GM23248 (cell line): ENCODE measurements around the gene TMEM255A. TPM values are rescaled to one million over a fixed set of nuclear protein-coding genes. Genes with fewer than 3 reads are reported as not detected.

Experiments used
- DNase-seq: peaks from one replicate; pipeline ENCODE4 v3.0.0-alpha.2; 2015
- H2AFZ ChIP-seq: fragments of 200-600 bp; sonication (generic); 2 replicates; pipeline ENCODE4 v1.6.1; 2016; ENCODE audit warnings: antibody characterized with exemption
- H3F3A ChIP-seq: fragments of 200-600 bp; sonication (generic); 2 replicates; pipeline ENCODE4 v1.6.1; 2016; ENCODE audit warnings: mild to moderate bottlenecking, antibody characterized with exemption, mixed run types; ENCODE audit not compliant: insufficient read depth
- H3K27ac ChIP-seq: fragments of 200-600 bp; sonication (generic); 2 replicates; pipeline ENCODE4 v1.5.1; 2016; ENCODE audit warnings: mild to moderate bottlenecking
- H3K27me3 ChIP-seq: fragments of 200-600 bp; sonication (generic); replicated peaks from 2 replicates; pipeline ENCODE4 v1.6.1; 2016; ENCODE audit warnings: mild to moderate bottlenecking; ENCODE audit not compliant: insufficient read depth
- H3K36me3 ChIP-seq: fragments of 200-600 bp; sonication (generic); 2 replicates; pipeline ENCODE4 v1.6.1; 2016; ENCODE audit warnings: low read depth, mild to moderate bottlenecking
- H3K4me1 ChIP-seq: fragments of 200-600 bp; sonication (generic); 2 replicates; pipeline ENCODE4 v1.6.1; 2016; ENCODE audit warnings: mild to moderate bottlenecking; ENCODE audit not compliant: insufficient read depth
- H3K4me2 ChIP-seq: fragments of 200-600 bp; sonication (generic); one replicate; pipeline ENCODE4 v1.6.1; 2016; ENCODE audit warnings: mild to moderate bottlenecking; ENCODE audit not compliant: unreplicated experiment
- H3K4me3 ChIP-seq: fragments of 200-600 bp; sonication (generic); 2 replicates; pipeline ENCODE4 v1.5.1; 2016; ENCODE audit warnings: mild to moderate bottlenecking
- H3K79me2 ChIP-seq: fragments of 200-600 bp; sonication (generic); 2 replicates; pipeline ENCODE4 v1.6.1; 2016; ENCODE audit warnings: mild to moderate bottlenecking; ENCODE audit not compliant: insufficient read depth
- H3K9ac ChIP-seq: fragments of 200-600 bp; sonication (generic); 2 replicates; pipeline ENCODE4 v1.6.1; 2016; ENCODE audit warnings: mild to moderate bottlenecking
- H3K9me2 ChIP-seq: fragments of 200-600 bp; sonication (generic); 2 replicates; pipeline ENCODE4 v1.6.1; 2016; ENCODE audit warnings: mixed run types, mild to moderate bottlenecking, moderate library complexity; ENCODE audit not compliant: insufficient read depth
- H3K9me3 ChIP-seq: fragments of 200-600 bp; sonication (generic); one replicate; pipeline ENCODE4 v1.6.1; 2017; ENCODE audit warnings: low read depth
- H4K20me1 ChIP-seq: fragments of 200-600 bp; sonication (generic); 2 replicates; pipeline ENCODE4 v1.6.0; 2016; ENCODE audit not compliant: insufficient read depth
- EZH2 ChIP-seq: fragments of 200-600 bp; sonication (generic); IDR thresholded peaks from 2 replicates; pipeline ENCODE4 v1.6.1; 2018; ENCODE audit warnings: antibody characterized with exemption, mild to moderate bottlenecking; ENCODE audit not compliant: insufficient read depth, poor library complexity, severe bottlenecking
- EZH2phosphoT487 ChIP-seq: fragments of 200-600 bp; sonication (generic); IDR thresholded peaks from 2 replicates; pipeline ENCODE4 v1.6.1; 2018; ENCODE audit warnings: antibody characterized with exemption, moderate library complexity, mild to moderate bottlenecking, low read depth; ENCODE audit not compliant: insufficient read depth
- WGBS, 2 experiments: methylation state at CpG; one replicate each; pipeline ENCODE4 v1.1.6; 2015 to 2017; ENCODE audit warnings: low lambda C conversion rate in 2 of 2, low coverage in 1 of 2; ENCODE audit errors: missing lambda C conversion rate in 2 of 2; 5-methylcytosine and 5-hydroxymethylcytosine counted together
- in situ Hi-C: fragments of 300-500 bp; cut with MboI; formaldehyde crosslinking; loops from 2 replicates; pipeline ENCODE4 v1.15.0; 2020
- polyA plus RNA-seq: library from polyadenylated mRNA; unstranded; fragments of >200 nt; fragmentation: Nextera tagmentation; extraction: Ambion mirVana; gene quantifications from 2 replicates; pipeline ENCODE4 v1.2.1, GENCODE V29; 2016
- total RNA-seq: library from RNA; depleted of rRNA; stranded (reverse); fragments of >200 nt; shearing (Covaris generic); gene quantifications from 2 replicates; pipeline ENCODE4 v1.2.3, GENCODE V29; 2014

The TMEM255A gene
- total and polyA plus RNA-seq, 2 experiments from 2014 or later: not detected

DNA sequence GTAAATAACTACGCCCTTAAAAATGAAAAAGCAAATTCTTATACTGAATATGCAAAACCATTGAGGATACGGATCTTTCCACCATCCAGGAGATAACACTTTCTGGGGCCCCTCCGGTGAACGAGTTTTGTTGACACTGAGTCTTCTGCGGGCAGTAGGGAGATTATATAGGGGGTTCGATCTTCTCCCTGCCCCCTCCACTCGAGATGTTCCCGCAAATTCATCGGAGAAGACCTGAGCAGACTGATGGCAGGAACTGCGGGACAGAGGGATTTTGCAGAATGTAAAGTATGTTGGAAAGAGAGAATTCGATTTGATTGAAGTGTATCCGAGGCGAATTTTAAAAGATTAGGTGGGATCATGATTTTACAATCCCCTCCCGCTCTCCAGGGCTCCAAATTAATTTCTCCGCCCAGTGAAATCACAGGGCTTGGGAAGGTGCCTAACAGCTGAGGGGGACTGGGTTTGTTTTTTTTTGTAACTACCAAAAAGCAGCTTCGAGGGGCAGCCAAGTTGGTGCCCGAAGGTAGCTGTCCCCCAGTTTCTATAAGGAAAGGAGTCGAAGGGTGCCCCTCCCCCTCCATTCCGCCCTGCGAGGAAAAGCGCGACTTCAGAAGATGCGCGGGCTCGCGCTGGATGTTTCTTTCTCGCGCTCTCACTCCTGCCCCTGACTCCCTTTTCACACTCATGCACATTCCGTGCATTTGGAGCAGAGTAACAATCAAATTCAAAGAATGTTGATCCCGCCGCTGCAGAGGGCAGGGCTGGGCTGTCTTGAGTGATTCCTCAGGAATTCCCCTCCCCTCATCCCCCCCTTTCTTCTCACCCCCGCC is 1.2 kb downstream of the TMEM255A start:
- Histone ChIP-seq H3K4me2 (no peak overlapping the region), H3K36me3 (no peaks in the 10 kb centered on the region), H3K9me3 (no peaks in the 10 kb centered on the region), H3K4me3 (no peak overlapping the region), H3K9ac (no peak overlapping the region), H2AFZ (no peak overlapping the region), H4K20me1 (no peaks in the 10 kb centered on the region), H3K27me3 (peaks cover 25% of the 10 kb centered on the region), H3K79me2 (no peaks in the 10 kb centered on the region), H3K4me1 (no peaks in the 10 kb centered on the region), H3F3A (no peaks in the 10 kb centered on the region), H3K27ac (no peak overlapping the region), H3K9me2 (no peaks in the 10 kb centered on the region)
- 2 to 3% methylated on average over 15 to 32 of the region's 32 CpGs for whole genome bisulfite sequencing, 2 experiments
- peak; percentile 20 for DNase-seq
- TF ChIP-seq EZH2phosphoT487 (no peak), EZH2 (no peak)
- in situ Hi-C loops: no loop called here

DNA sequence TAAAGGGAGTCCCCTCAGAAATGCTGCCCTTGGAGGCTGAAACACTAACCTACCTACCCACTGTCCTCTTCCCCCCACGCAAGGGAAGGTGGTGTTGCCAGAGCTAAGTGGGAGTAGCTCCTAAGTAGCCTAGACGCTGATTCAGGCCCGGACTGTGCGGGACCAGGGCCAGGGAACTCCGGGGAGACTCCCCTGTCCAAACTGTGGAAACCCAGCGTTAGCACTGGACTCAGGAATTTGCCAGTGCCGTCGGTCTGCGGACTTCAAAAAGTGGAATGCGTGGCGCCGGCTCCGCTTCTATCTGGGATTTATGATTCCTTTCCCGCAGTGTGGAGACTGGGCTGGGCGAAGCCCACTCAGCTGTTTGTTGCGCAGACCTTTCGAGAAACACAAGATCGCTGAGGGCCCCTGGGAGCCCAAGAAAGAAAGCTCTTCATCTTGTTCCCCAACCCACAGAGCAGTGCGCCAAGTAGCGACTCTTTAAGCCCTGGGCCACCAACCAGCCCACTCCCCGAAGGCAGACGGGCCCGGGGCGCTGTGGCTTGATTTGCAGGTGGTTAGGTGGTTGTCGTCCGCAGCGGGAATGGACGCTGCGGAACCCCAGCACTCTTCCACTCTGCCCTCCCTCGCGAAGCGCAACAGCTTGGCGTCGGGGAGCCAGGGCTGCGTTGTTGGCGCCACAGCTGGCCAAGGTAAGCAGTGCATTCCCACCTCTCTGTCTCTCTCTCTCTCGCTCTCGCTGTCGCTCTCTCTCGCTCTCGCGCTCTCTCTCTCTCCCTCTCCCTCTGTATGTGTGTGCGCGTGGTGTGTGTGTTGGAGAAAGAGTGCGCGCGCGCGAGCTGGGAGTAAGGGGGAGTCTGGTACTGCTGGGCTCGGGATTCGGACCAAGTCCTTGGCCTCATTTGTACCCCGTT is 2.0 kb downstream of the TMEM255A start:
- Histone ChIP-seq H3F3A (no peaks in the 10 kb centered on the region), H4K20me1 (no peaks in the 10 kb centered on the region), H3K4me1 (no peaks in the 10 kb centered on the region), H3K9me2 (no peaks in the 10 kb centered on the region), H2AFZ (no peak overlapping the region), H3K4me2 (no peak overlapping the region), H3K79me2 (no peaks in the 10 kb centered on the region), H3K9ac (no peak overlapping the region), H3K27ac (no peak overlapping the region), H3K9me3 (no peaks in the 10 kb centered on the region), H3K4me3 (no peak overlapping the region), H3K27me3 (peaks cover 25% of the 10 kb centered on the region), H3K36me3 (no peaks in the 10 kb centered on the region)
- peak; percentile 23 for DNase-seq
- 10 to 11% methylated on average over 24 to 51 of the region's 52 CpGs for WGBS, 2 experiments
- TF ChIP-seq EZH2phosphoT487 (no peak), EZH2 (no peak)
- in situ Hi-C loops: no loop called here

DNA sequence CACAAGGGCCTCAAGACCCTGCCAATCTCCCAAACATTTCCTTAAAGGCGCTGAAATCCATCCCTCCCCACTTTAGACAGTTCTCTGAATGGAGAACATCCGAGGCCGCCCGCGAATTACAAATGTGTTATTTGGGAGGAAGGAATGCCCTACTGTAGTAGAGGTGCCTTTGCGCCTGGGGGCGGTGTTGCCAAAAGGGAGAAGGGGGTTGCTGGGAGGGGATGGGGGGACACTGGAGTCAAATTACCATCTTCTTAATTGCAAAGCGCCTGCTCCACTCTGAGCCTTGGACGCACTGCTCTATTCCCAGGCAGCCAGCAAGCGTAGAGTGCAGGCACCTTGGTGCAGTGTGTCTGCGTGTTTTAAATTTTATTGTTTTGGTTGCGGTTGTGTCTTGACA is 2.7 kb downstream of the TMEM255A start:
- Histone ChIP-seq H3K9me2 (no peaks in the 10 kb centered on the region), H3K27me3 (peaks cover 21% of the 10 kb centered on the region), H3K36me3 (no peaks in the 10 kb centered on the region), H3F3A (no peaks in the 10 kb centered on the region), H3K9ac (no peak overlapping the region), H3K27ac (no peak overlapping the region), H3K79me2 (no peaks in the 10 kb centered on the region), H4K20me1 (no peaks in the 10 kb centered on the region), H3K9me3 (no peaks in the 10 kb centered on the region), H3K4me1 (no peaks in the 10 kb centered on the region), H3K4me2 (no peak overlapping the region), H2AFZ (no peak overlapping the region), H3K4me3 (no peak overlapping the region)
- no peak for TF ChIP-seq EZH2
- no peak for TF ChIP-seq EZH2phosphoT487
- 66 to 75% methylated on average over 11 to 12 of the region's 12 CpGs for WGBS, 2 experiments
- in situ Hi-C loops: no loop called here
- no peak for DNase-seq

DNA sequence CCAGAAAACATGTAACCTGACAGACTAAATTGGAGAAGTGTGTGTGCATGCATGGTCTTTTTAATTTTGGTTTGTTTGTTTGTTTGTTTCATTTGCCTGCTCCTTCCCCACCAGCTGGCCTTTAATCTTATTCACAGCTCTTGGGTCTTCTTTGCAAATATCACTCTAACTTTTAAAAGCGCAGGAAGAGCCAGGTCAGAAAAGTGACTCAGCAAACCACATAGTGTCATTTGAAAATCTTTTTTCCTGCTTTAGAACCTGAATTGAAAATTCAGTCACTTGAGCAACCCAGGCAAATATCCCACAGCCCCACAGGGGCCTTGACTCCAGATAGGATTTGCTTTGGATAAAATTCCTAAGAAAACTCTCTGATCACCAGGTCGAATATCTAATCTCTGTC is 4.6 kb downstream of the TMEM255A start:
- in situ Hi-C loops: no loop called here
- DNase-seq: no peak
- Histone ChIP-seq H3K9me3 (no peaks in the 10 kb centered on the region), H3K79me2 (no peaks in the 10 kb centered on the region), H3K9me2 (no peaks in the 10 kb centered on the region), H2AFZ (no peak overlapping the region), H3K4me3 (no peak overlapping the region), H3F3A (no peaks in the 10 kb centered on the region), H3K4me2 (no peak overlapping the region), H3K36me3 (no peaks in the 10 kb centered on the region), H3K9ac (no peak overlapping the region), H4K20me1 (no peaks in the 10 kb centered on the region), H3K27me3 (peaks cover 21% of the 10 kb centered on the region), H3K4me1 (no peaks in the 10 kb centered on the region), H3K27ac (no peak overlapping the region)
- 69 to 82% methylated on average over 2 of the region's 2 CpGs for WGBS, 2 experiments
- TF ChIP-seq EZH2 (no peak), EZH2phosphoT487 (no peak)
